HepG2 (cell line): Measurements from ENCODE around the gene FAF1.

Experiments used
- CTCF ChIP-seq: sonication (generic); formaldehyde crosslinking; IDR thresholded peaks from 2 replicates; pipeline ENCODE4 v1.5.0; 2020; ENCODE audit warnings: mild to moderate bottlenecking, missing genetic modification reagents, moderate library complexity
- SMC3 ChIP-seq: IDR thresholded peaks from 2 replicates; pipeline ENCODE4 v1.6.1; 2011; ENCODE audit warnings: low read length, improper control_type of control experiment
- TP53 ChIP-seq: sonication (generic); formaldehyde crosslinking; conservative IDR thresholded peaks from 2 replicates; pipeline ENCODE4 v1.4.0; 2020; ENCODE audit warnings: missing genetic modification reagents
- ZBTB42 ChIP-seq: sonication (generic); formaldehyde crosslinking; IDR thresholded peaks from 2 replicates; pipeline ENCODE4 v1.5.0; 2020; ENCODE audit warnings: mild to moderate bottlenecking, missing genetic modification reagents

GRCh38 chr1:50553921-50554320 lies 406.1 kb downstream of the FAF1 start:
- TF ChIP-seq ZBTB42 (CRISPR knock-in tag) (no peak), CTCF (CRISPR knock-in tag) (no peak), TP53 (CRISPR knock-in tag) (no peak), SMC3 (no peak)
